ENCODE measurements around the gene ASB16. TPM values are rescaled to one million over a fixed set of nuclear protein-coding genes. Genes with fewer than 3 reads are reported as not detected.

Gene ASB16
- polyA plus RNA-seq, 1 of the 3 experiments (the other 2 are of a cell fraction), result not detected

DNA sequence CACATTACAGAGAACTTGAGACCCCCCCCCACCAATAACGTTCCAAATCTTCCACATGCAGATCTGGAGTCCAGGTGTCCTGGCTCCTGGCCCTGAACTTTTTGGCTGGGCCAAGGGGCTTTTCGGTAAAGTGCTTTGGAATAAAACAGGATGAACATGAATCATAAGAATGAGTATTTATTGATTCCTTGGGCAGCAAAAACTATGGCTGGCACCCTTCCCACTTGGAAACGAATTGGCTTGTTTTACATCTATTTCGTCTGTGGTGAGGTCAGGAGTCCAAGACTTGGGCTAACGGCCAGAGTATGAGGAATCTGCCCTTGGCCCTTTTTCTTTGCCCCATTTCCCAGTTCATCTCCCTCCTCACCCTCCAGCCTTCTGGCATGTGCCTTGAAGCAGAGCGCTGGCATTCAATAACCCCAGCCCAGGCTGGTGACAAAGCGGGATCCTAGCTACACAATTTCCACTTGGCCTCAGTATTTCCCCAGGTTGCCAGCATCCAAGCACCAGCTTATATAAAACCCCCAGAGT lies 53.1 kb downstream of the ASB16 start (continued):
- TF ChIP-seq, protein P1, sequence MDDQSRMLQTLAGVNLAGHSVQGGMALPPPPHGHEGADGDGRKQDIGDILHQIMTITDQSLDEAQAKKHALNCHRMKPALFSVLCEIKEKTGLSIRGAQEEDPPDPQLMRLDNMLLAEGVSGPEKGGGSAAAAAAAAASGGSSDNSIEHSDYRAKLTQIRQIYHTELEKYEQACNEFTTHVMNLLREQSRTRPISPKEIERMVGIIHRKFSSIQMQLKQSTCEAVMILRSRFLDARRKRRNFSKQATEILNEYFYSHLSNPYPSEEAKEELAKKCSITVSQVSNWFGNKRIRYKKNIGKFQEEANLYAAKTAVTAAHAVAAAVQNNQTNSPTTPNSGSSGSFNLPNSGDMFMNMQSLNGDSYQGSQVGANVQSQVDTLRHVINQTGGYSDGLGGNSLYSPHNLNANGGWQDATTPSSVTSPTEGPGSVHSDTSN (IDR thresholded peaks at IDR 0.05), result peak; percentile 34; the same call in 1 of the 2 replicates
- TF ChIP-seq JUND (IDR thresholded peaks at IDR 0.05), result 0 out of 2 replicates have a peak, but pooled peaks have one; percentile 38
- TF ChIP-seq FOXJ3 (CRISPR knock-in tag; IDR thresholded peaks at IDR 0.05), result no peak
- no peak for TF ChIP-seq EZH2phosphoT487 (IDR thresholded peaks at IDR 0.05; ENCODE audit: borderline replicate concordance, low read depth)

Small RNA genes lying within 50 kb of the gene (small RNA-seq; reads per million reads assigned to genes)
- gene MIR6782 (0 to 0.43 (median 0) reads per million in 7 experiments), gene RNU6-131P (0 reads per million in 7 experiments)

Other genes with a start within 250 kb of the ASB16 start
- not detected in 2 replicates for gene PPY, start 228.2 kb upstream of the ASB16 start, polyA plus RNA-seq (2012; rRNA removed)
- gene PYY, start 216.8 kb upstream of the ASB16 start, polyA plus RNA-seq (2012; rRNA removed), result 0.10 and 0.21 TPM in 2 replicates
- 1.6 and 1.7 TPM in 2 replicates for gene NAGS, start 166.1 kb upstream of the ASB16 start, polyA plus RNA-seq (2012; rRNA removed)
- 62.9 and 63.6 TPM in 2 replicates for gene TMEM101, start 155.7 kb upstream of the ASB16 start, polyA plus RNA-seq (2012; rRNA removed)
- 26.6 and 31.3 TPM in 2 replicates for gene LSM12, start 104.0 kb upstream of the ASB16 start, polyA plus RNA-seq (2012; rRNA removed)
- 158 and 166 TPM in 2 replicates for gene G6PC3, start 100.0 kb upstream of the ASB16 start, polyA plus RNA-seq (2012; rRNA removed)
- 19.0 and 21.0 TPM in 2 replicates for gene HDAC5, start 47.1 kb upstream of the ASB16 start, polyA plus RNA-seq (2012; rRNA removed)
- 3.2 and 4.0 TPM in 2 replicates for gene HROB, start 28.8 kb upstream of the ASB16 start, polyA plus RNA-seq (2012; rRNA removed)
- gene TMUB2, start 16.3 kb downstream of the ASB16 start, polyA plus RNA-seq (2012; rRNA removed), result 49.5 and 62.2 TPM in 2 replicates
- 47.7 and 57.9 TPM in 2 replicates for gene ATXN7L3, start 29.2 kb downstream of the ASB16 start, polyA plus RNA-seq (2012; rRNA removed)
- gene UBTF, start 49.0 kb downstream of the ASB16 start, polyA plus RNA-seq (2012; rRNA removed), result 33.4 and 37.2 TPM in 2 replicates
- not detected in 2 replicates for gene SLC4A1, start 97.4 kb downstream of the ASB16 start, polyA plus RNA-seq (2012; rRNA removed)
- 8.9 and 11.0 TPM in 2 replicates for gene RUNDC3A, start 137.9 kb downstream of the ASB16 start, polyA plus RNA-seq (2012; rRNA removed)
- gene SLC25A39, start 154.1 kb downstream of the ASB16 start, polyA plus RNA-seq (2012; rRNA removed), result 106 and 131 TPM in 2 replicates
- gene GRN, start 174.6 kb downstream of the ASB16 start, polyA plus RNA-seq (2012; rRNA removed), result 360 and 442 TPM in 2 replicates
- gene FAM171A2, start 193.1 kb downstream of the ASB16 start, polyA plus RNA-seq (2012; rRNA removed), result 4.8 and 4.9 TPM in 2 replicates
- gene ITGA2B, start 218.9 kb downstream of the ASB16 start, polyA plus RNA-seq (2012; rRNA removed), result 1.3 and 1.9 TPM in 2 replicates

All from SK-N-SH (cell line).